ENCODE results near the gene NKX3-2. TPM values are rescaled to one million over a fixed set of nuclear protein-coding genes. Genes with fewer than 3 reads are reported as not detected.

Gene NKX3-2
- total and polyA plus RNA-seq, 9 of the 15 experiments (the other 6 are each of a cell fraction or from before 2014, with no cell fraction given) = 0.03 to 0.81 (median 0.27) TPM; not detected in 1

GRCh38 chr4:13545394-13545808 lies 1.1 kb upstream of the NKX3-2 start:
- in situ Hi-C loops (cut with MboI) = loop anchor here (5.0 kb wide), 1 partner anchor 698 kb away; no protein-coding TSS in a partner anchor
- Histone ChIP-seq H4K20me1 (replicated peaks; ENCODE audit: control insufficient read depth, insufficient read depth, low read length) (no peaks in the 10 kb centered on the region), H3K27me3 (ENCODE audit: control insufficient read depth in 2 of 2, insufficient read depth in 2 of 2, low read length in 2 of 2) (peaks cover 0 to 13% of the 10 kb centered on the region in 2 experiments; a peak in 2 of 5 replicates), H3K4me1 (replicated peaks in 1 of 2; ENCODE audit: control insufficient read depth in 2 of 2, insufficient read depth in 2 of 2, low read length in 2 of 2) (peaks cover 2 to 31% of the 10 kb centered on the region in 2 experiments; a peak in 4 of 5 replicates), H3K4me3 (peak overlapping the region; percentile 83), H3K9me3 (replicated peaks; ENCODE audit: control insufficient read depth, insufficient read depth, low read depth, low read length) (peaks cover 4% of the 10 kb centered on the region; the same call in 1 of the 2 replicates), H3K9me1 (ENCODE audit: control insufficient read depth, insufficient read depth, low read length) (no peaks in the 10 kb centered on the region), H3K36me3 (ENCODE audit: control insufficient read depth, insufficient read depth, low read length) (no peaks in the 10 kb centered on the region), H3K4me2 (ENCODE audit: insufficient read depth, low read length) (peak overlapping the region; percentile 83), H3K79me2 (ENCODE audit: control insufficient read depth, insufficient read depth, low read length) (no peaks in the 10 kb centered on the region), H3K27ac (ENCODE audit: extremely low read depth, low read depth, low read length) (no peak overlapping the region; the same call in 2 of the 3 replicates), H3K9ac (ENCODE audit: insufficient read depth in 1 of 2, low read depth in 2 of 2, low read length in 2 of 2) (0 out of 4 replicates have a peak overlapping the region, but pooled peaks of 1 of the 2 experiments have one; percentile 70), H2AFZ (ENCODE audit: low read depth, low read length) (peak overlapping the region; percentile 98)
- DNase-seq (ENCODE audit: extremely low read depth in 1 of 4, low spot score in 3 of 4) = no peak
- CTCF ChIA-PET (ENCODE audit: low intra/inter-chr PET ratio) = no interaction called here
- FAIRE-seq = no peak
- WGBS (ENCODE audit: insufficient coverage, low coverage, missing lambda C conversion rate) = 34% methylated on average over 8 of the region's 8 CpGs
- no peak for ATAC-seq
- TF ChIP-seq MBD1 (CRISPR knock-in tag; IDR thresholded peaks at IDR 0.05) = peak; percentile 80; the same call in 1 of the 2 replicates
- no peak for TF ChIP-seq ZNF79 (CRISPR knock-in tag; IDR thresholded peaks at IDR 0.05; ENCODE audit: low read depth)
- TF ChIP-seq MGA (IDR thresholded peaks at IDR 0.05) = peak; percentile 63
- peak; percentile 74 for TF ChIP-seq ZNF512 (tag; IDR thresholded peaks at IDR 0.05)
- POLR2A ChIA-PET = no interaction called here
- intact Hi-C loops (cut with micrococcal nuclease) = loop anchor here (5.0 kb wide), 2 partner anchors 63 to 113 kb away; partner anchors contain the start of gene RAB28
- no TSS peak for BruUV-seq (replicated peaks)
